ENCODE results near the gene PQBP1. TPM values are rescaled to one million over a fixed set of nuclear protein-coding genes. Genes with fewer than 3 reads are reported as not detected.
"Not testable (repeated sequence)": the region's sequence is repeated elsewhere in the genome, so short reads cannot be mapped to it uniquely, and the experiment has no call there.

Gene PQBP1
- total RNA-seq, 1 donor from 2014 or later = 45.4 TPM

- H3K9me3 ChIP-seq (ENCODE audit: control insufficient read depth in 3 of 3, low read length in 3 of 3); H3K27ac ChIP-seq (ENCODE audit: low read depth, low read length); H3K4me1 ChIP-seq (ENCODE audit: control insufficient read depth in 3 of 3, insufficient read depth in 3 of 3, low read length in 3 of 3); H3K27me3 ChIP-seq (ENCODE audit: control insufficient read depth in 3 of 3, insufficient read depth in 3 of 3, low read length in 3 of 3); H3K4me3 ChIP-seq (ENCODE audit: low read length in 3 of 3); H3K36me3 ChIP-seq (ENCODE audit: control insufficient read depth in 3 of 3, insufficient read depth in 3 of 3, low read length in 3 of 3); H3K9ac ChIP-seq (ENCODE audit: low read depth in 1 of 3, low read length in 3 of 3): not testable (repeated sequence)
These were observed 11.1 kb upstream of the PQBP1 start for GRCh38 chrX:48886586-48886985.

GRCh38 chrX:48890296-48890925 is 7.3 kb upstream of the PQBP1 start:
- Histone ChIP-seq H3K27me3 (ENCODE audit: control insufficient read depth in 3 of 3, insufficient read depth in 3 of 3, low read length in 3 of 3) (no peaks in the 10 kb centered on the region), H3K4me1 (ENCODE audit: control insufficient read depth in 3 of 3, insufficient read depth in 3 of 3, low read length in 3 of 3) (peaks cover 3 to 13% (median 10%) of the 10 kb centered on the region in 3 donors), H3K9me3 (ENCODE audit: control insufficient read depth in 3 of 3, low read length in 3 of 3) (no peaks in the 10 kb centered on the region), H3K4me3 (ENCODE audit: low read length in 3 of 3) (peak overlapping the region; percentile 57 to 62 (median 61)), H3K36me3 (ENCODE audit: control insufficient read depth in 3 of 3, insufficient read depth in 3 of 3, low read length in 3 of 3) (peaks cover 0 to 6% (median 6%) of the 10 kb centered on the region in 3 donors), H3K27ac (ENCODE audit: low read depth, low read length) (no peak overlapping the region), H3K9ac (ENCODE audit: low read depth in 1 of 3, low read length in 3 of 3) (peak overlapping the region in 2 of 3 donors; percentile 50 to 60)

DNA sequence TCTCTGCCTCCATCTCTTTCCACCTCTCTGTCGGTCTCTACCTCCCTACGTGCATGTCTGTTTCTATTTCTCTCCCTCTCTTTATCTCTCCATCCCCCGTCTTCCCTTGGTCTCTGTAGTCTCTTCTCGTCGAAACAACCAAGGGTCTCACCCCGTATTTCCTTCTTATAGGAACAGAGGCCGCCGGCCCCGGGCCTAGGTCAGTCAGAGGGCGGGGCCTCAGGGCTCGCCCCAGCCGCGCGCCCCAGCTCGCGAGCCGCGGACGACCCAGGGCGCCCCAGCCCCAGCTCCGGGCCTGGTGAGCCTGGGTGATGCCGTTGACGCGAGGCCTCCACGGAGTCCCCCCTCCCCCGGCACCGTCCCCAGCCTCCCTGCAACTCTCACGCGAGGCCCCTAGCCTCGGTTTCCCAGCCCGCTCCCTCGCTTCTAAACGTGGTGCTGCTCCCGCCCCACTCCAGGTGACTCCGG is 6.8 kb upstream of the PQBP1 start:
- Histone ChIP-seq H3K27ac (ENCODE audit: low read depth, low read length) (no peak overlapping the region), H3K9me3 (ENCODE audit: control insufficient read depth in 3 of 3, low read length in 3 of 3) (no peaks in the 10 kb centered on the region), H3K36me3 (ENCODE audit: control insufficient read depth in 3 of 3, insufficient read depth in 3 of 3, low read length in 3 of 3) (peaks cover 0 to 6% (median 6%) of the 10 kb centered on the region in 3 donors), H3K4me3 (ENCODE audit: low read length in 3 of 3) (peak overlapping the region; percentile 57 to 62 (median 61)), H3K9ac (ENCODE audit: low read depth in 1 of 3, low read length in 3 of 3) (peak overlapping the region in 2 of 3 donors; percentile 50 to 60), H3K27me3 (ENCODE audit: control insufficient read depth in 3 of 3, insufficient read depth in 3 of 3, low read length in 3 of 3) (no peaks in the 10 kb centered on the region), H3K4me1 (ENCODE audit: control insufficient read depth in 3 of 3, insufficient read depth in 3 of 3, low read length in 3 of 3) (peaks cover 3 to 13% (median 10%) of the 10 kb centered on the region in 3 donors)

- Histone ChIP-seq H3K4me1 (ENCODE audit: control insufficient read depth in 3 of 3, insufficient read depth in 3 of 3, low read length in 3 of 3) (peaks cover 9 to 18% (median 14%) of the 10 kb centered on the region in 3 donors), H3K9ac (ENCODE audit: low read depth in 1 of 3, low read length in 3 of 3) (peak overlapping the region in 2 of 3 donors; percentile 50 to 60), H3K27me3 (ENCODE audit: control insufficient read depth in 3 of 3, insufficient read depth in 3 of 3, low read length in 3 of 3) (no peaks in the 10 kb centered on the region), H3K4me3 (ENCODE audit: low read length in 3 of 3) (peak overlapping the region; percentile 51 to 65 (median 57)), H3K36me3 (ENCODE audit: control insufficient read depth in 3 of 3, insufficient read depth in 3 of 3, low read length in 3 of 3) (peaks cover 0 to 6% (median 6%) of the 10 kb centered on the region in 3 donors), H3K9me3 (ENCODE audit: control insufficient read depth in 3 of 3, low read length in 3 of 3) (no peaks in the 10 kb centered on the region), H3K27ac (ENCODE audit: low read depth, low read length) (no peak overlapping the region)
These were observed 6.1 kb upstream of the PQBP1 start for GRCh38 chrX:48891402-48892288.

DNA sequence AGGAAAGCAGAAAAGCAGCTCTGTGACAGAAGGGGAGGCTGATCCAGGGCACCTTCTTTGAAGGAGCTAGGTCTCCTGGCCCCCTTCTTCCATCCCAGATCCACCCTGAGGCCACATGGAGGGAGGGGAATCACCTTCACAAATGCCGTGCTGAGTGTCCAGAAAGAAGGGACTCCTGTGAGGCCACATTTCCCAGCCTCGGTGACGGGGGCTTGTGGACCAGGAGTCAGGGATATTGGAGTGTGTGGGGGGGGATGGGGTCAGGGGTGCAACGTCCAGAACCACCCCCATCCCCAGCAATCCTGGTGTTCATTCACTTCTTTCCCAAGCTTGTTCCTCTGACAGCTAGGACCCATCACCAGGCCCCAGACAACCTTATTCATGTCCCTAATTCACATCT is 4.8 kb upstream of the PQBP1 start:
- Histone ChIP-seq H3K36me3 (ENCODE audit: control insufficient read depth in 3 of 3, insufficient read depth in 3 of 3, low read length in 3 of 3) (peaks cover 0 to 6% (median 6%) of the 10 kb centered on the region in 3 donors), H3K27ac (ENCODE audit: low read depth, low read length) (no peak overlapping the region), H3K4me1 (ENCODE audit: control insufficient read depth in 3 of 3, insufficient read depth in 3 of 3, low read length in 3 of 3) (peaks cover 10 to 21% (median 17%) of the 10 kb centered on the region in 3 donors)

DNA sequence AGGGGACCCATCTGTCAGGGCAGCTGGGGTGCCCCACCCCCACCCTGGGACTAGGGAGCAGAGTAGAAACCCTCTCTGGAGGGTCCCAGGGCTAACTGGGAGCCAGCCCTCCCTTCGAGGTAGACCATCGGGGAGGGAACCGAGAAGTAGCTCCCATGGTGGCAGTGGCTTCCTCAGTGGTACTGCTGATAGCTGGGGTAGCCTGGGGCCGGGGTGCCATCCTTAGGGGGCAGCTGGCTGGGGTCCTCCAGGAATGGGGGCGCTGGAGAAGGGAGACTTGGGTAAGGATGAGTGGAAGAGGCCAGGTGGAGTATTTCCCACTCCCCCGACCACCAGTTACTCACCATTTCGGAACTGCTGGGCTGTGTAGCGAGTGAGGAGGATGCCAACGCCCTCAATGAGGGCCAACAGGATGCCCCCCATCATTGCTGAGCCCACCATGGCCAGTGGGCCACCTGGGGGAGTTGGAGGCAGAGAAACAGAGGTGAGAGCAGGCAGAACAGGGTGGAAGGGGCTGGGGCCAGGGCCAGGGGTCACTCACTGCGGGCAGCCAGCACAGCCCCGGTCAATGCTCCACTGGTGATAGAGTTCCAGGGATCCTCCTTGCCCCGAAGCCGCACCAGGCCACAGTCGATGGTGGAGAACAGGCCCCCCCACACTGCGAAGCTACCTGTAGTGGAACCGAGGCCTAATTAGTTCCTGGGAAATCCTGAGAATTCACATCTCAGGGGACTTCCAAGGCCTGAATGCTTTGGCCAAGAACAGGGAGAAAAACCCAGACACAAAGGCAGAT is 4.0 kb upstream of the PQBP1 start:
- H3K4me3 ChIP-seq (ENCODE audit: low read length in 3 of 3) = no peak overlapping the region
- H3K36me3 ChIP-seq (ENCODE audit: control insufficient read depth in 3 of 3, insufficient read depth in 3 of 3, low read length in 3 of 3) = peaks cover 0 to 6% (median 6%) of the 10 kb centered on the region in 3 donors
- no peak overlapping the region for H3K9ac ChIP-seq (ENCODE audit: low read depth in 1 of 3, low read length in 3 of 3)
- peaks cover 14 to 26% (median 21%) of the 10 kb centered on the region in 3 donors for H3K4me1 ChIP-seq (ENCODE audit: control insufficient read depth in 3 of 3, insufficient read depth in 3 of 3, low read length in 3 of 3)
- H3K9me3 ChIP-seq (ENCODE audit: control insufficient read depth in 3 of 3, low read length in 3 of 3) = no peaks in the 10 kb centered on the region
- no peak overlapping the region for H3K27ac ChIP-seq (ENCODE audit: low read depth, low read length)
- no peaks in the 10 kb centered on the region for H3K27me3 ChIP-seq (ENCODE audit: control insufficient read depth in 3 of 3, insufficient read depth in 3 of 3, low read length in 3 of 3)

More for the DNA sequence above, 4.8 kb upstream of the PQBP1 start:
- Histone ChIP-seq H3K9me3 (ENCODE audit: control insufficient read depth in 3 of 3, low read length in 3 of 3) (no peaks in the 10 kb centered on the region), H3K9ac (ENCODE audit: low read depth in 1 of 3, low read length in 3 of 3) (no peak overlapping the region), H3K4me3 (ENCODE audit: low read length in 3 of 3) (no peak overlapping the region), H3K27me3 (ENCODE audit: control insufficient read depth in 3 of 3, insufficient read depth in 3 of 3, low read length in 3 of 3) (no peaks in the 10 kb centered on the region)

DNA sequence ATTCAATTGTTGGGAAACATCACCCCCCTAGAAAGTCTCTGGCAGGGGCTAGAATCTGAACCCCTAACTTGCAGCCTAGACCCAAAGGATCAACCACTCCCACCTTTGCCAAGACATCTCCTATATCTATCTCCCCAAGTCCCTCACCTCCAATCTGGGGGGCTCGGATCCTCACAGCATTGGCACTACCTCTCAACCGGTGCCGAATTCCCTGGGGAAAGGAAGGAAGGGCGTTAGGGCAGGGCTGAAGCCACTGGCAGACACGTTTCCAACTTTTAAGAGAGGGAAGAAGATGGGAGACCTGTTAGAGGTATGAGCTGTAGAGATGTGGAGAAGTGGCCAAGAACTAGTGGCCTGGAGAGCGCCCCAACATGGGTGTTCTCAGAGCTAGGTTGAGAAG is 2.8 kb upstream of the PQBP1 start:
- Histone ChIP-seq H3K9ac (ENCODE audit: low read depth in 1 of 3, low read length in 3 of 3) (no peak overlapping the region), H3K9me3 (ENCODE audit: control insufficient read depth in 3 of 3, low read length in 3 of 3) (no peaks in the 10 kb centered on the region), H3K27me3 (ENCODE audit: control insufficient read depth in 3 of 3, insufficient read depth in 3 of 3, low read length in 3 of 3) (no peaks in the 10 kb centered on the region), H3K36me3 (ENCODE audit: control insufficient read depth in 3 of 3, insufficient read depth in 3 of 3, low read length in 3 of 3) (peaks cover 0 to 6% (median 6%) of the 10 kb centered on the region in 3 donors), H3K4me1 (ENCODE audit: control insufficient read depth in 3 of 3, insufficient read depth in 3 of 3, low read length in 3 of 3) (peaks cover 14 to 32% (median 23%) of the 10 kb centered on the region in 3 donors), H3K4me3 (ENCODE audit: low read length in 3 of 3) (no peak overlapping the region), H3K27ac (ENCODE audit: low read depth, low read length) (no peak overlapping the region)

GRCh38 chrX:48896611-48897011 is 1.1 kb upstream of the PQBP1 start:
- peaks cover 14 to 25% (median 20%) of the 10 kb centered on the region in 3 donors for H3K4me1 ChIP-seq (ENCODE audit: control insufficient read depth in 3 of 3, insufficient read depth in 3 of 3, low read length in 3 of 3)
- no peaks in the 10 kb centered on the region for H3K9me3 ChIP-seq (ENCODE audit: control insufficient read depth in 3 of 3, low read length in 3 of 3)
- H3K4me3 ChIP-seq (ENCODE audit: low read length in 3 of 3) = peak overlapping the region; percentile 75 to 89 (median 88)
- peaks cover 6 to 10% (median 10%) of the 10 kb centered on the region in 3 donors for H3K36me3 ChIP-seq (ENCODE audit: control insufficient read depth in 3 of 3, insufficient read depth in 3 of 3, low read length in 3 of 3)
- H3K9ac ChIP-seq (ENCODE audit: low read depth in 1 of 3, low read length in 3 of 3) = peak overlapping the region; percentile 92 to 95 (median 95)
- H3K27me3 ChIP-seq (ENCODE audit: control insufficient read depth in 3 of 3, insufficient read depth in 3 of 3, low read length in 3 of 3) = no peaks in the 10 kb centered on the region
- H3K27ac ChIP-seq (ENCODE audit: low read depth, low read length) = peak overlapping the region; percentile 98

- Histone ChIP-seq H3K27ac (ENCODE audit: low read depth, low read length) (peak overlapping the region; percentile 98), H3K36me3 (ENCODE audit: control insufficient read depth in 3 of 3, insufficient read depth in 3 of 3, low read length in 3 of 3) (peaks cover 11 to 15% (median 15%) of the 10 kb centered on the region in 3 donors), H3K27me3 (ENCODE audit: control insufficient read depth in 3 of 3, insufficient read depth in 3 of 3, low read length in 3 of 3) (no peaks in the 10 kb centered on the region), H3K9me3 (ENCODE audit: control insufficient read depth in 3 of 3, low read length in 3 of 3) (no peaks in the 10 kb centered on the region), H3K4me1 (ENCODE audit: control insufficient read depth in 3 of 3, insufficient read depth in 3 of 3, low read length in 3 of 3) (peaks cover 10 to 20% (median 15%) of the 10 kb centered on the region in 3 donors), H3K4me3 (ENCODE audit: low read length in 3 of 3) (peak overlapping the region; percentile 75 to 89 (median 88)), H3K9ac (ENCODE audit: low read depth in 1 of 3, low read length in 3 of 3) (peak overlapping the region; percentile 92 to 95 (median 95))
These were observed 539 bp upstream of the PQBP1 start for GRCh38 chrX:48897157-48897624.
